ENCODE measurements around the gene SNRPF.

Gene SNRPF

GRCh38 chr12:95859947-95860850 is 1.4 kb downstream of the SNRPF start:
- DNase-seq: no peak

- DNase-seq: no peak
These were observed 3.3 kb downstream of the SNRPF start for GRCh38 chr12:95862038-95862437.

GRCh38 chr12:95863337-95863736 is 4.6 kb downstream of the SNRPF start:
- no peak for DNase-seq

GRCh38 chr12:95870897-95871296 is 12.1 kb downstream of the SNRPF start:
- DNase-seq: no peak

GRCh38 chr12:95874452-95874851 is 15.7 kb downstream of the SNRPF start:
- no peak for DNase-seq

DNA sequence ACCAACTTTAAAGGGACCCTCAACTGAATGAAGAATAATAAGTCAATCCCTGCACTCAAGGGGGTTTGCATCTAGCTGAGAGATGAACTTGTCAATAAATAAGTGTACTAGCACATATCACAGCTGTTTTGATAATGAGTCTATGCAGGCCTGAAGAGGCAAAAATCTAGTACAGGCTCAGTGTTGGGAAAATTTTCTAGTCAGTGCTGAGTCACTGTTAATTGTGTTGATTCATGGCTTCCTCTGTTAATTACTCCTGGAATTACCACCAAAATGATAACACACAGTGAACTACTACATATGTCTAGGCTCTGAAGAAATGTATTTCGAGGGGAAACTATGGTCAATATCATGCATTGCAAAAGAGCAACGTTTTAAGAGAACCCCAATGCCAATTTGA is 18.9 kb downstream of the SNRPF start:
- DNase-seq: no peak

- DNase-seq: no peak
These were observed 22.1 kb downstream of the SNRPF start for GRCh38 chr12:95880895-95881294.

DNA sequence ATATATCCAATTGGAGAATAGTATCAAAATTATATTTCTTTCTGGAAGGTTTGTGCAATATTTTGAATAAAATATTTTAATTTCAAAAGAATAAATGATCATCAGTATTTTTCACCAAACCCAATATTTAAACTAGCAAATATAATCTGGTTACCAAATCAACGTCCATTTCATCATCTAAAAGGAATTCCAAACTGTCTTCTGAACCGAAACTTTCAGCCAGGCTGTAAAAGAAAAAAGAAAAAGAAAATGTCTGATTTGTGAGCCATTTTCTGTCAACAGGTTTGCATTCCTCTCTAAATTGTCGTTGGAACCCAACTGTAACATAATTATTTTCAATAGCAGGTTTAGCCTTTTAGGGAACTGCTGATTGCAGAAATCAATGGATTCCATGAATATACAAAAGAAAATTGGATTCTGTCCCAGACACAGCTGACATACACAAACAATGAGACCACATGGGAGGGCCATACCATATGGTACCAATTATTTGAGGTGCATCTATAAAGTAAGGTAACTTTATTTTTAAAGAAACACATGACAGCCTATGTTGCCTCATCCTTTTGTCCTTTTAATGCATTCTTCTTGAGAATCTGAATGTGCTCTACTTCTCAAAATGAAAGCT is 22.7 kb downstream of the SNRPF start:
- DNase-seq: no peak

GRCh38 chr12:95882080-95882479 is 23.3 kb downstream of the SNRPF start:
- no peak for DNase-seq

DNA sequence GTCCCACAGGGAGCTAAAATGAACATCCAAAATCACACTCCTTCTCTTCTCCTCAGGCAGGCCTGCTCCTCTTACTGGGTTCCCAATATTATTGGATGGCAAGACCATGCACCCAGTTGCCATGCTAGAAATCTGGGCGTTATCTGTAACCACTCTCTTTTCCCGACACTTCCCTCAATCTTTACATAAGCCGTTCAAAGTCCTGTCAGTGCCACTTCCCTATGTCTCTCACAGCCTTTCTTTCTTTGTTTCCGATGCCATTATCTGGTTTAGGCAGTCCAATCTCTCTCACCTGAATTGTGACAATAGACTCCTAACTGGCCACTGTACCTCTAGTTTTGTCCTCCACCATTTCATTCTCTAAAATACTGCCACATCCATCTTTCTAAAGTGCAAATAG is 24.1 kb downstream of the SNRPF start:
- DNase-seq: no peak

- no peak for DNase-seq
These were observed 26.2 kb downstream of the SNRPF start for GRCh38 chr12:95884998-95885397.

DNA sequence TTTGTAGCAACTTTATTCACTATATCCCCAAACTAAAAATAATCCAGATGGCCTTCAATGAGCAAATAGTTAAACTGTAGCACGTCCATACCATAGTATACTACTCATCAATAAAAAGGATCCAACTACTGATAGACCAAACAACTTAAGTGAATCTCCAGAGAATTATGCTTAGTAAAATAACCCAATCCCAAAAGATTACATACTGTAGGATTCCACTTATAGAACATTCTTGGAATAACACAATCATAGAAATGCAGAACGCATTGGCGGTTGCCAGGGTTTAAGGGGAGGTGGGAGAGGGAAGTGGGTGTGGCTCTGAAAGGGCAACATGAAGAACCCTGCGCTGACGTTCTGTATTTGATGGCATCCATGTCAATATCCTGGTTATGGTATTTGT is 28.6 kb downstream of the SNRPF start:
- DNase-seq: no peak

DNA sequence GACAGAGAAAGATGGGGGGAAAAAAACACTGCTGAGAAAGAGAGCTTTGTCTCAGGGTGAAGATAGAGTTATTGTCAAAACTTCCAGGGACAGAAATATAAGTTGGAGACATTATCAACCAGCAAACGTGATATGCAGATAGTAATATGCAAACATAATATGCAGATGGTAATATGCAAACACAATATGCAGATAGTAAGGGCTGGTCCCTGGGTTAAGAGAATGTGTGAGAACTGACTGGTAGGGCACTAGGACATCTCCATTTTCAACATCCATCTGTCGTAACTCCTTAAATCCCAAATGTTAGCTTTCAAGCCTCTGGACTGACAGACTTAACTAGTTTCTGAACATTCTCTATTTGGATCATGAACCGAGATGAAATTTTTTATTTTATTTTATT is 32.2 kb downstream of the SNRPF start:
- no peak for DNase-seq

DNA sequence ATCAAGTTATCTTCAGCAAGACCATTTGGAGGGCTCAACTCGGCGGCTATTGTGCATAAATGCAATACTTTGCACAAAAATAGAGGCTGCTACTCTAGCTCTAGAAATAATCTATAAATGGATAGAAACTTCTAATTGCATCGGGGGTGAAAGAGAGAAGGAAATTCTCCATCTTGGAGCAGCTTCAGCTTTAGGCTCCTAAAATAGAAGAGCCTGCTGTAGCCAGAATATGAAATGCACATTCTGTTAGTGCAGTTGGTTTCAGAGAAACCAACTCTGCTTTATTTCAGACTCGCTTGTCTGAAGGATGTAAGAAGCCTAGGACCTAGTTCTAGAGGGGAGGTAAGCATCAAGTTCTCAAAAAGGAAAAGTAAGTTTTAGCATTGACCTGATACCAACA is 38.1 kb downstream of the SNRPF start:
- DNase-seq: no peak

- DNase-seq: no peak
These were observed 39.3 kb downstream of the SNRPF start for GRCh38 chr12:95898081-95898480.

GRCh38 chr12:95908573-95908972 is 49.8 kb downstream of the SNRPF start:
- no peak for DNase-seq

DNA sequence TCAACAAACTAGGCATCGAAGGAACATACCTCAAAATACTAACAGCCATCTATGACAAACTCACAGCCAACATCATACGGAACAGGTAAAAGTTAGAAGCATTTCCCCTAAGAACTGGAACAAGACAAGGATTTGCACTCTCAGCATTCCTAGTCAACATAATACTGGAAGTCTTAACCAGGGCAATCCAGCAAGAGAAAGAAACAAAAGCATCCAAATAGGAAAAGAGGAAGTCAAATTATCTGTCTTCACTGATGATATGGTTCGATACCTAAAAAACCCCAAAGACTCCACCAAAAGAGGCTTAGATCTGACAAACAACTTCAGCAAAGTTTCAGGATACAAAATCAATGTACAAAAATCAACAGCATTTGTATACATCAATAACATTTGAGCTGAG is 51.1 kb downstream of the SNRPF start:
- DNase-seq: no peak

Measured in cerebellar nuclear complex (tissue), 1 donor.